Stimulated activated memory B cell treated with anti-CD40 and anti-IgM and Interleukin-4, amounts not matched to agents 10 μg/mL and 1 μg/mL and 100 μg/mL, for 72 hours (primary cell): ENCODE data around the gene FRS2.

Experiments used
- ATAC-seq: fragments of 150-1000 bp; cut with Tn5 transposase; 2 replicates; pipeline ENCODE4 v1.10.0; 2021
- H3K27ac Mint-ChIP-seq: one replicate; pipeline ENCODE4 v1.8.0; 2022; ENCODE audit warnings: mild to moderate bottlenecking, mixed read lengths
- H3K27me3 Mint-ChIP-seq: one replicate; pipeline ENCODE4 v1.8.0; 2022; ENCODE audit warnings: mixed read lengths
- H3K36me3 Mint-ChIP-seq: one replicate; pipeline ENCODE4 v1.8.0; 2022; ENCODE audit warnings: mixed read lengths
- H3K4me1 Mint-ChIP-seq: one replicate; pipeline ENCODE4 v1.8.0; 2022; ENCODE audit warnings: mixed read lengths
- H3K4me3 Mint-ChIP-seq: one replicate; pipeline ENCODE4 v1.8.0; 2022; ENCODE audit warnings: mild to moderate bottlenecking, moderate library complexity, mixed read lengths
- H3K9me3 Mint-ChIP-seq: one replicate; pipeline ENCODE4 v1.8.0; 2022; ENCODE audit warnings: mixed read lengths

FRS2 gene

GRCh38 chr12:69523433-69524330 is 53.5 kb downstream of the FRS2 start:
- Mint-ChIP-seq H3K9me3 (peaks cover 19% of the 10 kb centered on the region), H3K36me3 (peaks cover 39% of the 10 kb centered on the region), H3K4me3 (no peak overlapping the region), H3K27me3 (no peaks in the 10 kb centered on the region), H3K27ac (no peak overlapping the region), H3K4me1 (peaks cover 62% of the 10 kb centered on the region)
- ATAC-seq = no peak

- Mint-ChIP-seq H3K4me1 (peaks cover 67% of the 10 kb centered on the region), H3K27ac (no peak overlapping the region), H3K9me3 (peaks cover 19% of the 10 kb centered on the region)
These were observed 54.1 kb downstream of the FRS2 start for GRCh38 chr12:69524331-69524630.

GRCh38 chr12:69524755-69525469 is 54.7 kb downstream of the FRS2 start:
- Mint-ChIP-seq H3K9me3 (peaks cover 19% of the 10 kb centered on the region), H3K27ac (no peak overlapping the region), H3K27me3 (no peaks in the 10 kb centered on the region), H3K36me3 (peaks cover 34% of the 10 kb centered on the region), H3K4me1 (peaks cover 64% of the 10 kb centered on the region), H3K4me3 (no peak overlapping the region)
- no peak for ATAC-seq

More at GRCh38 chr12:69524331-69524630, 54.1 kb downstream of the FRS2 start:
- Mint-ChIP-seq H3K27me3 (no peaks in the 10 kb centered on the region), H3K36me3 (peaks cover 39% of the 10 kb centered on the region), H3K4me3 (no peak overlapping the region)
- no peak for ATAC-seq

GRCh38 chr12:69527506-69528272 is 57.5 kb downstream of the FRS2 start:
- H3K9me3 Mint-ChIP-seq = peaks cover 7% of the 10 kb centered on the region
- ATAC-seq = no peak
- H3K4me3 Mint-ChIP-seq = no peak overlapping the region

GRCh38 chr12:69529021-69529420 is 58.8 kb downstream of the FRS2 start:
- peaks cover 13% of the 10 kb centered on the region for H3K36me3 Mint-ChIP-seq
- H3K27ac Mint-ChIP-seq = peak overlapping the region; percentile 0
- no peak for ATAC-seq
- H3K4me1 Mint-ChIP-seq = peaks cover 33% of the 10 kb centered on the region
- H3K27me3 Mint-ChIP-seq = no peaks in the 10 kb centered on the region
- no peak overlapping the region for H3K4me3 Mint-ChIP-seq
- H3K9me3 Mint-ChIP-seq = no peaks in the 10 kb centered on the region

More at GRCh38 chr12:69527506-69528272, 57.5 kb downstream of the FRS2 start:
- peaks cover 41% of the 10 kb centered on the region for H3K4me1 Mint-ChIP-seq
- H3K27ac Mint-ChIP-seq = peak overlapping the region; percentile 0
- peaks cover 14% of the 10 kb centered on the region for H3K36me3 Mint-ChIP-seq
- H3K27me3 Mint-ChIP-seq = no peaks in the 10 kb centered on the region

GRCh38 chr12:69533844-69534243 is 63.7 kb downstream of the FRS2 start:
- Mint-ChIP-seq H3K4me1 (peaks cover 19% of the 10 kb centered on the region), H3K27me3 (no peaks in the 10 kb centered on the region), H3K36me3 (peaks cover 33% of the 10 kb centered on the region), H3K27ac (no peak overlapping the region), H3K9me3 (no peaks in the 10 kb centered on the region), H3K4me3 (no peak overlapping the region)
- ATAC-seq = no peak

GRCh38 chr12:69534389-69534822 is 64.2 kb downstream of the FRS2 start:
- H3K27ac Mint-ChIP-seq = peak overlapping the region; percentile 58

GRCh38 chr12:69540987-69541386 is 70.8 kb downstream of the FRS2 start:
- no peak overlapping the region for H3K4me3 Mint-ChIP-seq
- H3K9me3 Mint-ChIP-seq = peaks cover 6% of the 10 kb centered on the region
- H3K36me3 Mint-ChIP-seq = peaks cover 44% of the 10 kb centered on the region
- no peak for ATAC-seq
- H3K27ac Mint-ChIP-seq = no peak overlapping the region
- no peaks in the 10 kb centered on the region for H3K27me3 Mint-ChIP-seq
- H3K4me1 Mint-ChIP-seq = no peaks in the 10 kb centered on the region

More at GRCh38 chr12:69534389-69534822, 64.2 kb downstream of the FRS2 start:
- H3K27me3 Mint-ChIP-seq = no peaks in the 10 kb centered on the region
- peaks cover 33% of the 10 kb centered on the region for H3K36me3 Mint-ChIP-seq
- no peak overlapping the region for H3K4me3 Mint-ChIP-seq
- H3K4me1 Mint-ChIP-seq = peaks cover 16% of the 10 kb centered on the region
- no peaks in the 10 kb centered on the region for H3K9me3 Mint-ChIP-seq
- ATAC-seq = peak; percentile 74

- Mint-ChIP-seq H3K27ac (no peak overlapping the region), H3K27me3 (no peaks in the 10 kb centered on the region), H3K9me3 (peaks cover 6% of the 10 kb centered on the region), H3K4me3 (no peak overlapping the region), H3K36me3 (peaks cover 36% of the 10 kb centered on the region), H3K4me1 (no peaks in the 10 kb centered on the region)
- ATAC-seq = no peak
These were observed 73.9 kb downstream of the FRS2 start for GRCh38 chr12:69544087-69544486.

GRCh38 chr12:69545081-69545480 is 74.9 kb downstream of the FRS2 start:
- Mint-ChIP-seq H3K9me3 (peaks cover 6% of the 10 kb centered on the region), H3K4me1 (no peaks in the 10 kb centered on the region), H3K27me3 (no peaks in the 10 kb centered on the region), H3K4me3 (no peak overlapping the region), H3K27ac (no peak overlapping the region), H3K36me3 (peaks cover 43% of the 10 kb centered on the region)
- ATAC-seq = no peak

GRCh38 chr12:69546693-69547438 is 76.7 kb downstream of the FRS2 start:
- ATAC-seq = no peak

GRCh38 chr12:69548687-69549086 is 78.5 kb downstream of the FRS2 start:
- H3K4me3 Mint-ChIP-seq = no peak overlapping the region
- no peaks in the 10 kb centered on the region for H3K4me1 Mint-ChIP-seq
- H3K27ac Mint-ChIP-seq = no peak overlapping the region
- no peaks in the 10 kb centered on the region for H3K27me3 Mint-ChIP-seq
- ATAC-seq = no peak
- H3K36me3 Mint-ChIP-seq = peaks cover 30% of the 10 kb centered on the region
- H3K9me3 Mint-ChIP-seq = peaks cover under 1% of the 10 kb centered on the region

More at GRCh38 chr12:69546693-69547438, 76.7 kb downstream of the FRS2 start:
- no peak overlapping the region for H3K4me3 Mint-ChIP-seq
- H3K27ac Mint-ChIP-seq = no peak overlapping the region
- H3K36me3 Mint-ChIP-seq = peaks cover 36% of the 10 kb centered on the region
- H3K4me1 Mint-ChIP-seq = no peaks in the 10 kb centered on the region
- peaks cover 6% of the 10 kb centered on the region for H3K9me3 Mint-ChIP-seq
- no peaks in the 10 kb centered on the region for H3K27me3 Mint-ChIP-seq

- Mint-ChIP-seq H3K36me3 (peaks cover 15% of the 10 kb centered on the region), H3K4me3 (no peak overlapping the region), H3K4me1 (no peaks in the 10 kb centered on the region), H3K27ac (no peak overlapping the region), H3K9me3 (no peaks in the 10 kb centered on the region), H3K27me3 (no peaks in the 10 kb centered on the region)
- no peak for ATAC-seq
These were observed 80.6 kb downstream of the FRS2 start for GRCh38 chr12:69550569-69551350.
